Hindlimb muscle (tissue), 1 donor: ENCODE measurements around the gene THOP1. TPM values are rescaled to one million over a fixed set of nuclear protein-coding genes. Genes with fewer than 3 reads are reported as not detected.

ENCODE experiments used
- DNase-seq: peaks from one replicate; pipeline ENCODE4 v3.0.0-alpha.2; 2013
- polyA plus RNA-seq: library from polyadenylated mRNA; unstranded; fragments of 120-200 nt; gene quantifications from one replicate; pipeline ENCODE4 v1.2.1, GENCODE V29; 2013; ENCODE audit not compliant: insufficient read length

Gene THOP1
- 54.2 TPM for polyA plus RNA-seq

DNA sequence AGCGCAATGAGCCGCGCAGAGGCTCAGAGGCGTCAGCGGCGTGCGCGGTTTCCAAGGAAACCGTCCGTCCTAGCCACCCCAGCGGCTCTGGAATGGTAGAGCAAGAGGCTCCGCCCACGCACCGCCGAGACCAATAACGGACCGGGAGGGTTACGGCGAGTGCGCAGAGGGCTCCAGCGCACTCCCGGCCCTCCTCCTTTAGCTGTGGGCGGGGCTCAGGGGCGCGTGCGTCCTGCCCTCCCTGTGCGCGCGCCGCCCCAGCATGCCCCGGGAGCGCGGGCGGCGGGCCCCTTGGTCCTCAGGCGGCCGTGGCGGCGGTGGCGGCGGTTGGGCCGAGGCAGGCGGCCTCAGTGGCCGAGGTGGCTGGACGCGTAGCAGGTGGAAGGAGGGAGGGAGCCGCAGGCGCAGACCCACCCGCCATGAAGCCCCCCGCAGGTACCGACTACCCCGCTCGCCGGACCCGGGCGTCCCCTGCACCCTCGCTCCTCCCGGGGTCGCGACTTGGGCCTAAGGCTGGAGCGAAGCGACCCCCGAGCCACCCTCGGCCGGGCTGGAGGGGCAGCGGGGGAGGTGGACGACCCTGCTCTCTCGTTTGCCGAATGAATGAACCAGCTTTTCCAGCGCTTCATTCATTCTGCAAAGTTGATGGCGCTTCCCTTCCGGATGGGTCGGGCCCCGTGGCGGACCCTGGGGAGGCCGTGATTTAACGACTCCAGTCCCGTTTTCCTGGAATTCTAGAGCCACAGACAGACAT lies at the start of gene THOP1:
THOP1 (plus strand) TSS at position 260 of the 754 bp plus-strand sequence; CDS start at position 420, 160 bp downstream.
- peak; percentile 99 for DNase-seq

- no peak for DNase-seq
Observed at GRCh38 chr19:2736550-2737190, 48.6 kb upstream of the THOP1 start.

DNA sequence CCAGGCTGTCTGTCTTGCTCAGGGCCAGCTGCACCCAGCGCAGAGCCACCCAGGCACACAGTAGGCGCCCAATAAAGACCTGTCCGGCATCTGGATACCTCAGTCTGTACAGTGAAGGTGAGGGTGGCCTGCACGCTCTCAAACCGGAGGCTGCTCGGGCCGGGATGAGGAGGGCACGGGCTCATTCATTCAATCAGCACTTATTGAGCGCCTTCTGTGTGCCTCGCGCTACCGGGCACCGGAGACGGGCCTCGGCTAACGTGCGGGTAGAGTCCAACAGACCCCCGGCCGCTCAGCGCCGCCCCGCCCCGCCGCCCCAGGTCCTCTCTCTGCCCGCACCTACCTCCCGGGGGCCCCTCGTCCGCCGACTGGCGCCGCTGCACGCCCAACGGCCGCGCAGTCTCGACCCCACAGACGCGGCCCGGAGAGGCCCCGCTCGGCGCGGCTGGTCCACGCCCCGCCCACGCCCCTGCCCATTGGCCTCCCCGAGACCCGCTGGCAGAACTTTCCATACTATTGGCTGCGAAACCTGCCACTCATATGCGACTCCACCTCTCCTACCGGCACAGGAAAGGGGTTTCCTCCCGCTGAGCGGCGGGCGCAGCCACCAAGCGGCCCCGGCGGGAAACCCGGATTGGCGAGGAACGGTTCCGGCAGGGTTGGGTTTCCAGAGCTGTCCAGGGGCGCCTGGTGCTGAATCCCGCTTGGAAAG lies 45.5 kb upstream of the THOP1 start, which contains the start of gene SLC39A3:
SLC39A3 (minus strand) TSS at position 416 of the 712 bp plus-strand sequence. CDS start 2,760 bp downstream, outside the sequence.
- DNase-seq = peak; percentile 96

- no peak for DNase-seq
Observed at GRCh38 chr19:2740314-2740656, 45.0 kb upstream of the THOP1 start.

GRCh38 chr19:2743099-2743498 lies 42.2 kb upstream of the THOP1 start:
- DNase-seq = no peak

GRCh38 chr19:2744113-2744512 lies 41.2 kb upstream of the THOP1 start:
- DNase-seq = no peak

GRCh38 chr19:2747349-2747748 lies 38.0 kb upstream of the THOP1 start:
- DNase-seq = no peak

GRCh38 chr19:2750808-2751437 lies 34.4 kb upstream of the THOP1 start:
- DNase-seq = no peak

- no peak for DNase-seq
Observed at GRCh38 chr19:2751438-2751830, 33.9 kb upstream of the THOP1 start.

DNA sequence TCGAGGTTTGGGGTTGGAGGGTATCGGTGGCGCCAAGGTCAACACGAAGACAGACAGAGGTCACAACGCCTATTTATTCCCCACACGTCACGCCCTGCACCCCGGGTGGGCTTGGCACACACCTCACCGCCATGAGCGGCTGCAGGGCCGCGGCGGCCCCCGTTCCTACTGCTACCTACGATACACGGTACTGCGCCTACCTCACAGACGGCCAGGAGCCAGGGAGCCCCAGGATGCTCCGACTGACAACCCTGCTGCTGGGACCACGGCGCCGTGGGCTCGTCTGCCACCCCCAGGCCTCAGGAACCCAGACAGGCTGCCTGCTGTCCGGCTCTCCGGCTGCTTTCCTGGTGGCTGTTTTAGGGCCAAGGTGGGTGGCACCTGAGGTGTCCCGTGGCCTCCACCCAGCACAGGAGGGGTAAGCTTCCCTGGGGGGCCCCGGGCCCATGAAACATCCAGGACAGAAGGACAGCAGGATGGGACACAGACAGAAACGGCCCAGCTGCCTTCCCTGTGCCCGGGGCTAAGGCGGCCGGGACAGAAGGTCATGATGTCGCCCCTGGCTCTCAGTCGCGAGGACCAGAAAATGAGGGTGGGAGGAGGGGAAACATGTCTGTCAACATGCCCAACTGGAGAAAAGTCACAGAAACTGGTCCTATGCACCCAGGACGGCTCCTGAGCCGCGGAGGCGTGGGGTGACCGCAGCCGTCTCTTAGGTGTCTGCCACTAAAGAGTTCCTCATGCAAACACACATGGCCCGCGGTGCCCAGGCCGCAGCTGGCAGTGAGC lies 30.4 kb upstream of the THOP1 start:
- no peak for DNase-seq

- no peak for DNase-seq
Observed at GRCh38 chr19:2755448-2755705, 29.9 kb upstream of the THOP1 start.

GRCh38 chr19:2755811-2756210 lies 29.5 kb upstream of the THOP1 start:
- DNase-seq = no peak

GRCh38 chr19:2756477-2756876 lies 28.8 kb upstream of the THOP1 start:
- no peak for DNase-seq

GRCh38 chr19:2756921-2757881 lies 28.1 kb upstream of the THOP1 start:
- no peak for DNase-seq

DNA sequence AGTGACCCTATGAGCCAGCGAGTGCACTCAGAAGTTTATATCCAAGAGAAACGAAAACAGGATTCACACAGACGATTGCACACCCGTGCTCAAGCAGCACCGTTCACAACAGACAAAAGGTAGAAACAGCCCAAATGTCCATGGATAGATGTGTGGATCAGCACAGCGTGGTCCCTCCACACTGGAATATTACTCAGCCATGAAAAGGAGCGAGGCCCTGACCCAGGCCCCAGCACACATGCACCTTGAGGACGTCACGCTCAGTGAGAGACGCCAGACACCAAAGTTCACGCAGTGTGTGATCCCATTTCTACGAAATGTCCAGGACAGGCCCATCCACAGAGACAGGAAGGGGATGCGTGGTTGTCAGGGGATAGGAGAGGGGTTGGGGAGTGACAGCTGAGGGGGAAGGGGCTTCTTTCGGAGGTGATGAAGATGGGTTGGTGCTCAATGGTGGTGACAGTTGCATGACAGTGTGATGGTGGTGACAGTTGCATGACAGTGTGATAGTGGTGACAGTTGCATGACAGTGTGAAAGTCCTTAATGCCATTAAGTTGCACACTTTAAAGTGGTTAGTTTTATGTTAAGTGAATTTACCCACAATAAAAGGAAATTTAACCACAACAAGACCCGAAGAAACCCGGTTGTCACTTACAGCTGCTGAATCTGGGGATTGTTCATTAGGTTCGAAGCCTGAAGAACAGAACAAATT lies 26.5 kb upstream of the THOP1 start:
- no peak for DNase-seq

- no peak for DNase-seq
Observed at GRCh38 chr19:2759362-2759761, 25.9 kb upstream of the THOP1 start.

DNA sequence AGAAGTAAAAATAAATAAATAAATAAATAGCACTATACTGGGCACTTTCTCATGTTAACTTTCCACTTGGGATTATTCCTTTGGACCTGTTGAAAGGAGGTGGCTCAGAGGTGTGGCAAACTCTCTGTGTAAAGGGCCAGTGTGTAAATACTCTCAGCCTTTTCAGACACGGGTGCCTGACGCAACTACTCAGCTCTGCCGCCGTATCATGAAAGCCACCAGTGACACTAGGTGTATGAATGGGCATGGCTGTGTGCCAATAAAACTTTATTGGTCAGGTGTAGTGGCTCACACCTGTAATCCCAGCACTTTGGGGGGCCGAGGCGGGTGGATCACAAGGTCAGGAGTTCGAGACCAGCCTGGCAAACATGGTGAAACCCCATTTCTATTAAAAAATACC lies 25.3 kb upstream of the THOP1 start:
- DNase-seq = no peak

GRCh38 chr19:2761309-2761677 lies 24.0 kb upstream of the THOP1 start:
- DNase-seq = no peak

GRCh38 chr19:2761876-2762782 lies 23.2 kb upstream of the THOP1 start:
- no peak for DNase-seq
